ENCODE results near the gene PADI6.

Gene PADI6

GRCh38 chr1:17381161-17381560, 9.2 kb downstream of the PADI6 start:
- no peak for DNase-seq (ENCODE audit: low read depth)
- H3K4me3 ChIP-seq (ENCODE audit: low read length): no peak overlapping the region
- TF ChIP-seq, protein P1, sequence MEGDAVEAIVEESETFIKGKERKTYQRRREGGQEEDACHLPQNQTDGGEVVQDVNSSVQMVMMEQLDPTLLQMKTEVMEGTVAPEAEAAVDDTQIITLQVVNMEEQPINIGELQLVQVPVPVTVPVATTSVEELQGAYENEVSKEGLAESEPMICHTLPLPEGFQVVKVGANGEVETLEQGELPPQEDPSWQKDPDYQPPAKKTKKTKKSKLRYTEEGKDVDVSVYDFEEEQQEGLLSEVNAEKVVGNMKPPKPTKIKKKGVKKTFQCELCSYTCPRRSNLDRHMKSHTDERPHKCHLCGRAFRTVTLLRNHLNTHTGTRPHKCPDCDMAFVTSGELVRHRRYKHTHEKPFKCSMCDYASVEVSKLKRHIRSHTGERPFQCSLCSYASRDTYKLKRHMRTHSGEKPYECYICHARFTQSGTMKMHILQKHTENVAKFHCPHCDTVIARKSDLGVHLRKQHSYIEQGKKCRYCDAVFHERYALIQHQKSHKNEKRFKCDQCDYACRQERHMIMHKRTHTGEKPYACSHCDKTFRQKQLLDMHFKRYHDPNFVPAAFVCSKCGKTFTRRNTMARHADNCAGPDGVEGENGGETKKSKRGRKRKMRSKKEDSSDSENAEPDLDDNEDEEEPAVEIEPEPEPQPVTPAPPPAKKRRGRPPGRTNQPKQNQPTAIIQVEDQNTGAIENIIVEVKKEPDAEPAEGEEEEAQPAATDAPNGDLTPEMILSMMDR (IDR thresholded peaks at IDR 0.05; ENCODE audit: insufficient read depth, low read depth, low read length, missing control alignments): no peak

- H3K4me3 ChIP-seq (ENCODE audit: low read length): no peak overlapping the region
- no peak for DNase-seq (ENCODE audit: low read depth)
- TF ChIP-seq, protein P1 (IDR thresholded peaks at IDR 0.05; ENCODE audit: insufficient read depth, low read depth, low read length, missing control alignments): no peak
Measured at GRCh38 chr1:17392199-17392740, 20.3 kb downstream of the PADI6 start.

DNA sequence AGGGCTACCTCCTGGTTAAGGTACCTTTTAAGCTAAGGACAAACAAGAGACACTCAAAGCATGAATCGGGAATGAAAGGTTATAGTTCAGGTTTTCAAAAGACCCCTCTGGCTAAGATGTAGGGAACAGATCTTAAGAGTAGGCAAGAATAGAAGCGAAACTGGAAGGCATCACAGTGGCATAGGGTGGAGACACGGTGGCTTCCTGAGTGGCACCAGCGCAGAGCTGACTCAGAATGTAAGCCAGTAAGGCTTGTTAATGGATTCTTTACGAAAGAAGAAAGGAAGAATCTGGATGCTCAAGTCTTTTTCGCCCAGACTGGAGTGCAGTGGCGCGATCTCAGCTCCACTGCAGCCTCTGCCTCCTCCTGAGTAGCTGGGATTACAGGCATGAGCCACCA, 21.2 kb downstream of the PADI6 start:
- no peak for DNase-seq (ENCODE audit: low read depth)
- TF ChIP-seq, protein P1 (IDR thresholded peaks at IDR 0.05; ENCODE audit: insufficient read depth, low read depth, low read length, missing control alignments): no peak
- H3K4me3 ChIP-seq (ENCODE audit: low read length): no peak overlapping the region

- DNase-seq (ENCODE audit: low read depth): no peak
- TF ChIP-seq, protein P1 (IDR thresholded peaks at IDR 0.05; ENCODE audit: insufficient read depth, low read depth, low read length, missing control alignments): no peak
- no peak overlapping the region for H3K4me3 ChIP-seq (ENCODE audit: low read length)
Measured at GRCh38 chr1:17397910-17398695, 26.1 kb downstream of the PADI6 start.

GRCh38 chr1:17400725-17401341, 28.8 kb downstream of the PADI6 start:
- H3K4me3 ChIP-seq (ENCODE audit: low read length): no peak overlapping the region
- DNase-seq (ENCODE audit: low read depth): no peak
- TF ChIP-seq, protein P1 (IDR thresholded peaks at IDR 0.05; ENCODE audit: insufficient read depth, low read depth, low read length, missing control alignments): no peak

DNA sequence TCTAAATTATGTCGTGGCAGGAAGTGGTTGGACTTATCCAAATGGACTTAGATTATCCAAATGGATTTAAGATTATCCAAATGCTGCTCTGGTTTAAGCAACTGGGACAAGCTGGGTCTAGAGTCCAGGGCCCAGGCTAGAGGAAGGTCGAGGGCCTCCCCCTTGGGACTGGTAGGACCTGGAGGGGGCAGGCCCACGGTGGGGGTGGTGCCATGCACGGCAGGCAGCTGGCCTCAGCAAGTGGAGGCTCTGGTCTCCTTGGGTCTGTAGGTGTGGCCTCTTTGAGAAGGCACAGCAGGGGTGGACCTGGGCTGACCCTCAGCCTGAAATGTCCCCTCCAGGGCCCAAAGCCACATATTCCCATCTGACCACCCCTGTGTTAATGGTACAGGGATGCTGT, 29.8 kb downstream of the PADI6 start:
- TF ChIP-seq, protein P1 (IDR thresholded peaks at IDR 0.05; ENCODE audit: insufficient read depth, low read depth, low read length, missing control alignments): no peak
- no peak overlapping the region for H3K4me3 ChIP-seq (ENCODE audit: low read length)
- DNase-seq (ENCODE audit: low read depth): no peak
